ENCODE data around the gene MDFIC2.

Gene MDFIC2

DNA sequence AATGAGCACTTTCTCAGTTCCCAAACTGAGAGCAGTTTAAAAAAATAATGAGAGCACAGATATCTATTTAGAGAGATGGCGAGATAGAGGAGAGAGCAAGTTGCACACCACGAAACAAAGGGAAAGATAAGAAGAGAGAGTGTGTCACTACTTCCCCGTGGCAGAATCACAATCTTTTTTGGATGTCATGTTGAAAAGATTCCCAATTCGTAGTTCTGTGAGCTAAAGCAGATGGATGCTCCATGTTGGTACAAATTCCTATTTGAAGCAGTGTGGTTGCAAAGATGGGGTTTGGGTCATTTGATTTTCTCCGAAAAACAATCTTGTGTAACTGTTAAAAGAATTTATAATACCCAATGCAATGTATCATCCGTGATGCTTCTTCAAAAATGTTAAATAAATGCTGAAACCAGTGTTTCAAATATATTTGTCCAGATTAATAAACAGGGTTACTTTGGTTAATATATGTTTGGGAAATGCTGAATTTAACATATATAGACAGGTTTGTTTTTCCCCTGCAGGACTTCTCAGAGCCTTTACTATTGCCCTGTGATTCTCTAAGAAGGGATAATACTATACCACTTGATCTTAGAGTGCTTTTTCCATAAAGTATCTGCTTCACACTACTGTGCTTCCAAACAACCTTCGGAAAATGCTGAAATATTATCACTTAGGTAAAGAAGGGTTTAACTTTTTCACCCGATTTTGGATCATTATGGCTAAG is 128.5 kb downstream of the MDFIC2 start:
- in situ Hi-C loops (cut with MboI; ENCODE audit: low sequenced_read_pairs), result no loop called here

DNA sequence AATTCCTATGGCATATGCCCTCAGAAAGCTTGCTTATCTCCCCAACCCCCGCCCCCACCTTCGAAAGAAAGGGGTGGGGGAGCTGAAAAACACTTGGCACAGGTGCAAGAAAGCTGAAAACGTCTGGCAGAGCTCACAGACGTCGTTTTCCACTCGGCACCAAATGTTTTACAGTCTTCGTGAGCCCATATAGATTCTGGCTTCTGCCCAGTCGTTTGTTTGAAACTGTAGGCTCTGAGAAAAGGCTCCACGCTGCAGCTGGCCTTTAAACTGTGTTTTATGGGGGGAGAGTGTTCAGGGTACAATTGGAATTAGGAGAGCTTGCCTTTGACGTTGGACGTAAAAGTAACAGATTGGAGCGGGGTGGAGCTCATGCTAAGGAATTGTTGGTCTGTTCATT is 130.3 kb downstream of the MDFIC2 start:
- in situ Hi-C loops (cut with MboI; ENCODE audit: low sequenced_read_pairs), result no loop called here

DNA sequence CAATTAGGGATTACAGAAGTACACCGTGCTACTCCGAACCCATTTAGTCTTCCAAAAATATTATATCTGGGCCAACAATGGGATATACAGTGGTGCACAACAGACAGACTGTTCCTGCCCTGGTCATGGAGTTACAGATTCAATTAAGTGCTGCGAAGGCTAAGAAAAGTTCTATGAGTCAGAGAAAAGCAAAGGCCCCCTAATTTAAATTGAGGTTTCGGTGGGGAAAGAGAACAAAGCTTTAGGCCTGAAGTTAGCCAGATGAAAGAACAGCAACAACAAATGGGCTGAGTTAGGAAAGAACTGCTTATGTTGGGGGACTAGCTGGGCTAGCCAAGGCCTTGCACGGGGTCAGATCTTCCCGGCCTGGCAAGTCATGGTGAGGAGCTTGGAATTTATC is 131.8 kb downstream of the MDFIC2 start:
- in situ Hi-C loops (cut with MboI; ENCODE audit: low sequenced_read_pairs), result no loop called here

DNA sequence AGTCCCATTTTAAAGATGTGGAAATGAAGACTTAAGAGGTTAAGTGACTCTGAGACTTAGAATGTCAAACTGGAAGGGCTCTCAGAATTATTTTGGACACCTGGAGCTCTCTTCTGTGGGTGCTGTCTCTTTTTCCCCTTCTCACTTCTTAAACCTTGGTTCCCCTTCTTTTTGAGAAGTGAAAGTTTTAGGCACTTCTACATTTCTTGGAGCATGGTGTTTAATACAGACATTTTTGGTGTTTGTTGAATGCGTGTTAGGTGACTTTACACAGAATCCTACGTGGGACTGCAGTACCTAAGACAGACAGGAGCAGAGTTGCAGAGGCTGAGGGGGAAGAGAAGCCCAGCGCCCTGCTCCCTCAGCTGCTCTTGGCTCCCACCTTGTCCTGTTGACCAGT is 133.3 kb downstream of the MDFIC2 start:
- in situ Hi-C loops (cut with MboI; ENCODE audit: low sequenced_read_pairs), result no loop called here

DNA sequence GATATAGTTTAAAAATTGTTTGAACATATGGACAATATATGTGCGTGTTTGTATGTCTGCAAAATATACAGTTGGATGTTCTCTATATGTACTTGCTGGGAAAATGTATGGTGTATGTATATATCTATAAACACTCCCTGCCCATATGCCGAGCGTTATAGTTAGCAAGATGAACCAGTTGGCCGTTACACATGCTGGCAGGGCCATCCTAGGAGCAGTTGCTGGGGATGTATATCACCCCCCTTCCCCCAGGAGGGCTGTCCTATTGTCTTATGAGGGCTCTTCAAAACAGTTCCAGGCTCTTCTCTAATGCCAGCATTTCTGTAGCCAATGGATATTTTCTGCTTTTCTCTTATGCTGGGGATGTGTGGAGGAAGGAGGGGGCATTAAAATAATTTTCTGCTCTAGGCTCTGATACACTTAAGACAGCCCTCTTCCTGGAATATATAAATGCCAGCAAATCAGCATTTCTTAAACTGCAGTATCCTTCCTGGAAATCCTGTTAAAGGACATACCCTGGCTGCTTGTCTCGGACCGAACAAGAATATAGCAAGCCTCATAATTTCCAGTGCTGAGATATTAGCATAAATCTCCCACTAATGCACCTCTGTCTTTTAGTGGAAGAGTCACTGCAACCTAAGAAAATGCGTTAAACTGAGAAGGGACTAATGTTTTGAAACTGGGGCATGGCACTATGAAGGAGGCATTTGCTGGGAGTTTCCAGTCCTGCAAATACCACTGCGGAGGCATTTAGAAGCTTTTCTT is 134.4 kb downstream of the MDFIC2 start:
- in situ Hi-C loops (cut with MboI; ENCODE audit: low sequenced_read_pairs), result no loop called here

DNA sequence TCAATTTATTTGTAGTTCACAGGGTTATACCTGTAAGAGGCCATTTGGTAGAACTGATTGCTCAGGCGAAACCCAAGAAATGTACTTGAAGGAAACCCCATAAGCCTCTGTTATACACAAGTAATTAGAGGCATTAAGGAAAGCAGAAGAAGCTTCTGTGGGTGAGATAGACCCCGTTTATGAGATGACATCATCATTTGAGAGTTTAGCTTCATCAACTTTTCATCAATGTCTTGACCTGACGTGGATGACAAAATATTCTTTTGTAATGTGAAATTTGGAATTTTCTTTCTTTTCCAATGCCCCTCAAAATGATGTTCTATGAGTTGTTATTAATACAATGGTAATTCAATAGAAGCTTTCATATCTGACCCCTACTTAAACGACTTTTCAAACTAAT is 136.2 kb downstream of the MDFIC2 start:
- in situ Hi-C loops (cut with MboI; ENCODE audit: low sequenced_read_pairs), result no loop called here

DNA sequence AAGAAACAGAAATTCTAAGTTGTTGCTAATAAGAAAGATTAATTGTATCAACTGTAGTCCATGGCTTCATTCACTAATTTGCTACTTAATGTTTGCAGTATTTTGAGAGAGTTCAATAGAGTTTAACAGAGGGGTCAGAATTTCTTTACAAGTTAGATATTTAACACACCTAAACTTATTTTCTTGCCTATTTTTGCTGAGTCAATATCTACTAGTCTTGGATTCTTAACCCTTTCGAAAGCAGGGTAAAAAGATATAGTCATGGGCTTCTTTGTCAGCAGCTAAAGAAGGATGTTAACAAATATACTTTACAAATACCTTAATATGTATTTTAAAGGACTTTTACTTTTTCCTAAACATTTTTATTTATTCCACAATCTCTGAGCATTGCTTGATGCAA is 155.6 kb downstream of the MDFIC2 start:
- in situ Hi-C loops (cut with MboI; ENCODE audit: low sequenced_read_pairs), result no loop called here

DNA sequence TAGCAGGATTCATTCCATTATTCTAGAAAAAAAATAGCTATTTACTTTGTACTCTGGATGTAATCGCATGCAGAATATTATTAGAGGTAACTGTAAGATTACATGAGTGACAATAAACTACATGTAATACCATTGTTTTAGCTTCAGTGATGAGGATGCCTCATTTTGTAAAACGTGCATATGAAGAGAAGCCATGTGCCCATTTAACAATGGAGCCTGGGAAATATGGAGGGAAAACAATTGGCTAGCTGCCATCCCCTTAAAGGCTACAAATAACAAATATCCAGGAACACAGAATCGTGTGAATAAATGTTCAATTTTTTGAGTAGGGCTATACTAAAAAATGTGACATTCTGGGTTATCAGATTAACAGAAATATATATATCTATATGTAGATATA is 161.8 kb downstream of the MDFIC2 start:
- in situ Hi-C loops (cut with MboI; ENCODE audit: low sequenced_read_pairs), result no loop called here

DNA sequence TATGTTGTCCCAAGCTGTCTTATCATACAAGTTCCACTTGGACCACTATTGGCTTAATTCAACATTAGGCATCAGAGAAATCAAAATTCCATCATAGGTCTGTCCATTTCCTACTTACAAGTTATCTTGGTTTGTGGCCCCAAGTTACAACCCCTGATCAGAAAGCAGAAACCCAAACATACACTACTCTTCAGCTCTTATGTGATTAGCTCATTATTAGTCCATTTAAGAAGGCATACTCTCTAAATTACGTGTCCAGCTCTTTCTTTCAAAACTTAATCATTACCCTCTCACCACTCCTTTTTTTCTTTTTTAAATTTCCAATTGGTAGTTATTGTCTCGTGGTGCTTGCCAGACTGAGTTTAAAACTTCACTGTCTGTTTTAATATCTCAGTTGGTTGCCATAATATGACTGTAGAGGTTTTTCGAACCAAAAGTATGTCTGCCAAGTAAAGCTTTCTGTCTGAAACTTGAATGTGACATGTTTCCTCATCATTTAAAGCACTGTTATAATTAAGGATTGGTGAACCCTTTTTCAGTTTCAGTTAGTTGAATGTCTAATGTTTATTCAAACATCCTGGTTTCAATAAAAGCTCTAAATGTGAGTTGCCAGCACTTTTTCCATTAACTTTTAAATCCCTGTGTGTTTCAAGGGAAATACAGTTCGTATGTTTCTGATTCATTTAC is 162.6 kb downstream of the MDFIC2 start:
- in situ Hi-C loops (cut with MboI; ENCODE audit: low sequenced_read_pairs), result no loop called here
